Neuronal stem cell (in vitro differentiated cells): ENCODE data around the gene MAPK13.

Experiments
- DNase-seq: peaks from one replicate; pipeline ENCODE4 v3.0.0-alpha.2; 2013; ENCODE audit warnings: low spot score
- H2AFZ ChIP-seq: one replicate; pipeline ENCODE4 v1.6.1; 2013; ENCODE audit warnings: mild to moderate bottlenecking, low read length, inconsistent platforms
- H2AK5ac ChIP-seq: 2 replicates; pipeline ENCODE4 v1.6.1; 2013; ENCODE audit warnings: low read depth, mild to moderate bottlenecking, inconsistent platforms, low read length, moderate library complexity, mixed read lengths
- H2BK120ac ChIP-seq: 2 replicates; pipeline ENCODE4 v1.6.1; 2013; ENCODE audit warnings: low read depth, mild to moderate bottlenecking, inconsistent platforms, low read length, moderate library complexity, mixed read lengths
- H2BK12ac ChIP-seq: one replicate; pipeline ENCODE4 v1.6.1; 2013; ENCODE audit warnings: low read length, inconsistent platforms
- H2BK15ac ChIP-seq: 2 replicates; pipeline ENCODE4 v1.6.1; 2013; ENCODE audit warnings: mild to moderate bottlenecking, low read length, inconsistent platforms, mixed read lengths
- H2BK5ac ChIP-seq: one replicate; pipeline ENCODE4 v1.6.1; 2013; ENCODE audit warnings: inconsistent platforms, mild to moderate bottlenecking, low read length, moderate library complexity
- H3K14ac ChIP-seq: one replicate; pipeline ENCODE4 v1.6.1; 2013; ENCODE audit warnings: low read length, inconsistent platforms
- H3K18ac ChIP-seq: 2 replicates; pipeline ENCODE4 v1.6.1; 2013; ENCODE audit warnings: low read length, inconsistent platforms
- H3K23ac ChIP-seq: 2 replicates; pipeline ENCODE4 v1.6.1; 2013; ENCODE audit warnings: low read depth, mild to moderate bottlenecking, mixed read lengths, low read length, inconsistent platforms; ENCODE audit not compliant: poor library complexity
- H3K27ac ChIP-seq: replicated peaks from 3 replicates; pipeline ENCODE4 v1.5.1; 2013; ENCODE audit warnings: low read length, inconsistent platforms
- H3K27me3 ChIP-seq, 3 experiments: 2 replicates each; pipeline ENCODE4 v1.6.1; 2013; ENCODE audit warnings: low read length in 3 of 3, mild to moderate bottlenecking in 2 of 3, inconsistent platforms in 1 of 3, low read depth in 1 of 3, mixed read lengths in 1 of 3, moderate library complexity in 1 of 3; ENCODE audit not compliant: control insufficient read depth in 3 of 3, insufficient read depth in 3 of 3
- H3K36me3 ChIP-seq, 2 donors: replicated peaks in 1 of 2; 2 replicates each; pipeline ENCODE4 v1.6.1; 2013; ENCODE audit warnings: low read length in 2 of 2; ENCODE audit not compliant: control insufficient read depth in 2 of 2, insufficient read depth in 2 of 2
- H3K4ac ChIP-seq: 2 replicates; pipeline ENCODE4 v1.6.1; 2013; ENCODE audit warnings: inconsistent platforms, mild to moderate bottlenecking, low read length, moderate library complexity
- H3K4me1 ChIP-seq, 2 donors: 1 replicate in 1 of 2; 2 replicates in 1 of 2; pipeline ENCODE4 v1.6.1; 2013; ENCODE audit warnings: low read length in 2 of 2, low read depth in 1 of 2; ENCODE audit not compliant: control insufficient read depth in 2 of 2, insufficient read depth in 1 of 2
- H3K4me2 ChIP-seq: one replicate; pipeline ENCODE4 v1.6.1; 2013; ENCODE audit warnings: mild to moderate bottlenecking, low read length, inconsistent platforms; ENCODE audit not compliant: insufficient read depth, poor library complexity, severe bottlenecking
- H3K4me3 ChIP-seq, 2 donors: 2 replicates each; pipeline ENCODE4 v1.5.1; 2013; ENCODE audit warnings: low read length in 2 of 2, mild to moderate bottlenecking in 2 of 2, inconsistent platforms in 1 of 2, moderate library complexity in 1 of 2
- H3K79me1 ChIP-seq: one replicate; pipeline ENCODE4 v1.6.1; 2013; ENCODE audit warnings: low read depth, mild to moderate bottlenecking, inconsistent platforms, low read length, moderate library complexity
- H3K9ac ChIP-seq: one replicate; pipeline ENCODE4 v1.6.1; 2013; ENCODE audit warnings: mild to moderate bottlenecking, low read depth, low read length, inconsistent platforms; ENCODE audit not compliant: poor library complexity
- H3K9me3 ChIP-seq, 2 donors: replicated peaks in 1 of 2; 2 replicates each; pipeline versions ENCODE3 to v1.6.1; 2013; ENCODE audit warnings: low read length in 2 of 2, mild to moderate bottlenecking in 2 of 2, inconsistent platforms in 1 of 2, low read depth in 1 of 2, mixed read lengths in 1 of 2, moderate library complexity in 1 of 2; ENCODE audit not compliant: control insufficient read depth in 2 of 2, insufficient read depth in 1 of 2
- H4K8ac ChIP-seq: one replicate; pipeline ENCODE4 v1.6.1; 2013; ENCODE audit warnings: low read depth, mild to moderate bottlenecking, inconsistent platforms, low read length, moderate library complexity
- H4K91ac ChIP-seq: one replicate; pipeline ENCODE4 v1.6.1; 2013; ENCODE audit warnings: low read length, low read depth, mild to moderate bottlenecking, inconsistent platforms; ENCODE audit not compliant: poor library complexity
- WGBS, 2 donors: extraction: QIAGEN DNeasy Blood & Tissue Kit; methylation state at CpG; one replicate each; pipeline ENCODE4 v1.1.7; 2013; ENCODE audit warnings: missing lambda C conversion rate in 2 of 2, mixed read lengths in 1 of 2; ENCODE audit not compliant: insufficient read length in 2 of 2, insufficient replicate concordance in 1 of 2; ENCODE audit errors: extremely low coverage in 2 of 2; 5-methylcytosine and 5-hydroxymethylcytosine counted together

The MAPK13 gene

GRCh38 chr6:36150283-36150682, 20.0 kb downstream of the MAPK13 start:
- Histone ChIP-seq H3K18ac (no peak overlapping the region), H3K9me3 (no peaks in the 10 kb centered on the region), H3K23ac (no peak overlapping the region), H3K4ac (no peak overlapping the region), H3K79me1 (no peaks in the 10 kb centered on the region), H3K4me2 (no peak overlapping the region), H2AFZ (no peak overlapping the region), H3K27ac (no peak overlapping the region), H4K8ac (no peak overlapping the region), H2AK5ac (no peak overlapping the region), H2BK5ac (no peak overlapping the region), H3K4me3 (no peak overlapping the region), H2BK12ac (no peak overlapping the region), H3K36me3 (no peaks in the 10 kb centered on the region), H3K4me1 (no peaks in the 10 kb centered on the region), H4K91ac (no peak overlapping the region), H3K27me3 (peaks cover 0 to 16% (median 2%) of the 10 kb centered on the region in 3 experiments), H2BK15ac (no peak overlapping the region), H3K9ac (no peak overlapping the region), H3K14ac (no peak overlapping the region), H2BK120ac (no peak overlapping the region)
- WGBS, 2 donors = no CpG with 5 or more reads among the region's 3 CpGs
- no peak for DNase-seq

GRCh38 chr6:36154286-36154685, 24.0 kb downstream of the MAPK13 start:
- H4K91ac ChIP-seq = no peak overlapping the region
- H3K4me2 ChIP-seq = no peak overlapping the region
- H4K8ac ChIP-seq = no peak overlapping the region
- H3K9me3 ChIP-seq = no peaks in the 10 kb centered on the region
- no peaks in the 10 kb centered on the region for H3K4me1 ChIP-seq
- no peaks in the 10 kb centered on the region for H3K79me1 ChIP-seq
- no peak overlapping the region for H2AFZ ChIP-seq
- peaks cover 0 to 8% (median 2%) of the 10 kb centered on the region in 3 experiments for H3K27me3 ChIP-seq
- DNase-seq = no peak
- H3K18ac ChIP-seq = no peak overlapping the region
- H3K4ac ChIP-seq = no peak overlapping the region
- no peak overlapping the region for H3K14ac ChIP-seq
- H3K27ac ChIP-seq = no peak overlapping the region
- no peak overlapping the region for H2BK5ac ChIP-seq
- H3K23ac ChIP-seq = no peak overlapping the region
- no CpG with 5 or more reads among the region's 2 CpGs for WGBS, 2 donors
- H2BK120ac ChIP-seq = no peak overlapping the region
- H3K36me3 ChIP-seq = no peaks in the 10 kb centered on the region
- no peak overlapping the region for H2AK5ac ChIP-seq
- H2BK15ac ChIP-seq = no peak overlapping the region
- no peak overlapping the region for H3K9ac ChIP-seq
- no peak overlapping the region for H3K4me3 ChIP-seq
- H2BK12ac ChIP-seq = no peak overlapping the region

- no peak overlapping the region for H2BK5ac ChIP-seq
- H3K9ac ChIP-seq = no peak overlapping the region
- no peaks in the 10 kb centered on the region for H3K9me3 ChIP-seq
- WGBS, 2 donors = no CpG with 5 or more reads among the region's 2 CpGs
- H3K4me2 ChIP-seq = no peak overlapping the region
- no peak overlapping the region for H3K14ac ChIP-seq
- H2AK5ac ChIP-seq = no peak overlapping the region
- no peaks in the 10 kb centered on the region for H3K36me3 ChIP-seq
- no peak overlapping the region for H2BK15ac ChIP-seq
- no peak overlapping the region for H4K91ac ChIP-seq
- no peak for DNase-seq
- no peak overlapping the region for H3K4ac ChIP-seq
- no peak overlapping the region for H2BK12ac ChIP-seq
- no peaks in the 10 kb centered on the region for H3K79me1 ChIP-seq
- no peak overlapping the region for H3K23ac ChIP-seq
- H3K4me3 ChIP-seq = no peak overlapping the region
- H3K4me1 ChIP-seq = no peaks in the 10 kb centered on the region
- H2BK120ac ChIP-seq = no peak overlapping the region
- H3K27ac ChIP-seq = no peak overlapping the region
- no peak overlapping the region for H2AFZ ChIP-seq
- no peak overlapping the region for H3K18ac ChIP-seq
- H4K8ac ChIP-seq = no peak overlapping the region
- H3K27me3 ChIP-seq = peaks cover 0 to 6% (median 0%) of the 10 kb centered on the region in 3 experiments
These were observed 25.3 kb downstream of the MAPK13 start for GRCh38 chr6:36155662-36156061.

GRCh38 chr6:36160147-36160760, 29.9 kb downstream of the MAPK13 start:
- H3K36me3 ChIP-seq = no peaks in the 10 kb centered on the region
- no peak for DNase-seq
- no peak overlapping the region for H2BK5ac ChIP-seq

More at GRCh38 chr6:36160147-36160760, 29.9 kb downstream of the MAPK13 start:
- Histone ChIP-seq H3K4me1 (no peaks in the 10 kb centered on the region), H2BK12ac (no peak overlapping the region), H3K27ac (no peak overlapping the region), H3K4me3 (no peak overlapping the region), H4K91ac (no peak overlapping the region), H3K4ac (no peak overlapping the region), H3K27me3 (peaks cover 0 to 7% (median 0%) of the 10 kb centered on the region in 3 experiments), H2AK5ac (no peak overlapping the region), H3K79me1 (no peaks in the 10 kb centered on the region), H4K8ac (no peak overlapping the region), H3K23ac (no peak overlapping the region), H2BK15ac (no peak overlapping the region), H3K18ac (no peak overlapping the region), H3K14ac (no peak overlapping the region), H3K9ac (no peak overlapping the region), H2BK120ac (no peak overlapping the region), H3K9me3 (no peaks in the 10 kb centered on the region), H3K4me2 (no peak overlapping the region), H2AFZ (no peak overlapping the region)
- no CpG with 5 or more reads among the region's 4 CpGs for WGBS, 2 donors
